Fibroblast of lung (primary cell): ENCODE results near the gene TBL1X.

Experiments used
- EZH2 ChIP-seq: IDR thresholded peaks from 2 replicates; pipeline ENCODE4 v1.5.1; 2012; ENCODE audit warnings: low read length, control low read depth, mild to moderate bottlenecking; ENCODE audit errors: missing control alignments
- TF ChIP-seq, protein P1 (sequence below), 2 donors: IDR thresholded peaks in 1 of 2; conservative IDR thresholded peaks in 1 of 2; 1 replicate in 1 of 2; 2 replicates in 1 of 2; pipeline ENCODE4 v1.5.1; 2011 to 2012; ENCODE audit warnings: low read length in 2 of 2, control low read depth in 1 of 2, inconsistent platforms in 1 of 2, low read depth in 1 of 2, mild to moderate bottlenecking in 1 of 2

DNA sequence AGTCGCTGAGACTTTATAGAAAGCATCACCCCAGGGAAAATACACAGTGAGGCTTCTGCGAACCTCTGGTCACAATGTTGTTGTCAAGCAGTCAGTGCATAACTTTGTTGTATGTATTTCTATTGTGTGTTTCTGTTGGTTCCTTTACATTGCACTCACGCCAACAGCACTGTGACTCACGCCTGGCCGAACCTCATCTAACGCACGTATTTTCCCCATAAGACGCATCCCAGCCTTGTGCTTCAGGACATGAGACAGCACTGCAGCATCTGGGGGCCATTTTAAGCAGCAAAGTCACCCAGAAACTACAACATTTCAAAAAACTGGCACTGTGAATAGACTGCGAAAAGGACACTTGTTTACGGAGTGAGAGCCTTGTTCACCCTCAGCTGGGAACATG, 30.6 kb downstream of the TBL1X start:
- TF ChIP-seq, protein P1, sequence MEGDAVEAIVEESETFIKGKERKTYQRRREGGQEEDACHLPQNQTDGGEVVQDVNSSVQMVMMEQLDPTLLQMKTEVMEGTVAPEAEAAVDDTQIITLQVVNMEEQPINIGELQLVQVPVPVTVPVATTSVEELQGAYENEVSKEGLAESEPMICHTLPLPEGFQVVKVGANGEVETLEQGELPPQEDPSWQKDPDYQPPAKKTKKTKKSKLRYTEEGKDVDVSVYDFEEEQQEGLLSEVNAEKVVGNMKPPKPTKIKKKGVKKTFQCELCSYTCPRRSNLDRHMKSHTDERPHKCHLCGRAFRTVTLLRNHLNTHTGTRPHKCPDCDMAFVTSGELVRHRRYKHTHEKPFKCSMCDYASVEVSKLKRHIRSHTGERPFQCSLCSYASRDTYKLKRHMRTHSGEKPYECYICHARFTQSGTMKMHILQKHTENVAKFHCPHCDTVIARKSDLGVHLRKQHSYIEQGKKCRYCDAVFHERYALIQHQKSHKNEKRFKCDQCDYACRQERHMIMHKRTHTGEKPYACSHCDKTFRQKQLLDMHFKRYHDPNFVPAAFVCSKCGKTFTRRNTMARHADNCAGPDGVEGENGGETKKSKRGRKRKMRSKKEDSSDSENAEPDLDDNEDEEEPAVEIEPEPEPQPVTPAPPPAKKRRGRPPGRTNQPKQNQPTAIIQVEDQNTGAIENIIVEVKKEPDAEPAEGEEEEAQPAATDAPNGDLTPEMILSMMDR (conservative IDR thresholded peaks at IDR 0.05 in 1 of 2, IDR thresholded peaks at IDR 0.05 in 1 of 2; ENCODE audit: low read depth in 1 of 2, low read length in 2 of 2): no peak
- TF ChIP-seq EZH2: no peak
